Lower leg skin (tissue), 3 donors: ENCODE data around the gene SGIP1.

Experiments used
- POLR2A ChIP-seq, 2 donors: fragments of 450-650 bp; IDR thresholded peaks; one replicate each; pipeline ENCODE4 v1.6.1; 2016 to 2017; ENCODE audit warnings: antibody characterized with exemption in 2 of 2, mild to moderate bottlenecking in 1 of 2, moderate library complexity in 1 of 2
- TF ChIP-seq, protein P1 (sequence below), 3 donors: fragments of 450-650 bp; IDR thresholded peaks; one replicate each; pipeline ENCODE4 v1.5.1; 2016; ENCODE audit warnings: antibody characterized with exemption in 3 of 3, mild to moderate bottlenecking in 3 of 3, moderate library complexity in 2 of 3

DNA sequence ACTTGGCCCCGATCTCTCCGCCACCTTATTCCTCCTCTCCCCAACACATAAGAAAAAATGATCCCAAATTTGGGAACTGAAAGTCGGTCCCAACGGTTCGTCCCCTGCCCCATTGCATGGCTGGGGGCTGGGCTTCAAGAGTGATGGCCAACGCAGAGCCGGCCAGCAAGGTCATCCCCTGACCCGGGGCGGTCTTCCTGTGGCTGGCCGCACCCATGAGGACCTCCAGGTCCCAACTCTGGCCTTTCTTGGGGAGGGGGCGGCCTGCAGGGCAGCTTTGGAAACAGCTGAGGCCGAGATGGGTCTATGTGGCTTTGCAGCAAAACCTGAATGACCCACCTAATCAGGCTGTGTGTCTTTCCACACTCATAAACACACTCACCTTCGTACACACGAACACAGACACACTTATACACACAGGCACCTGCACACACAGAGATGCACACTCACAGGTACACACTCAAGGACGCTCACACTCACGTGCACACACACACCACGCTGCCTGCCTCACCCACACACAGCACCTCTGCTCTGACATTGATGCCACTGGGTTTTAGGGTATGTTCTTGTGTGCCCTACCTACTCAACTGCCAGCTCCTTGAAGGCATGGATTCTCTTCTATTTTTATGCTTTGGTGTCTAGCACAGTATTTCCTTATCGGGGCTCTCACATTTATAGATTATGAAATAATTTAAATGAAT is 218.9 kb downstream of the SGIP1 start:
- no peak for TF ChIP-seq POLR2A (IDR thresholded peaks at IDR 0.05)
- TF ChIP-seq, protein P1, sequence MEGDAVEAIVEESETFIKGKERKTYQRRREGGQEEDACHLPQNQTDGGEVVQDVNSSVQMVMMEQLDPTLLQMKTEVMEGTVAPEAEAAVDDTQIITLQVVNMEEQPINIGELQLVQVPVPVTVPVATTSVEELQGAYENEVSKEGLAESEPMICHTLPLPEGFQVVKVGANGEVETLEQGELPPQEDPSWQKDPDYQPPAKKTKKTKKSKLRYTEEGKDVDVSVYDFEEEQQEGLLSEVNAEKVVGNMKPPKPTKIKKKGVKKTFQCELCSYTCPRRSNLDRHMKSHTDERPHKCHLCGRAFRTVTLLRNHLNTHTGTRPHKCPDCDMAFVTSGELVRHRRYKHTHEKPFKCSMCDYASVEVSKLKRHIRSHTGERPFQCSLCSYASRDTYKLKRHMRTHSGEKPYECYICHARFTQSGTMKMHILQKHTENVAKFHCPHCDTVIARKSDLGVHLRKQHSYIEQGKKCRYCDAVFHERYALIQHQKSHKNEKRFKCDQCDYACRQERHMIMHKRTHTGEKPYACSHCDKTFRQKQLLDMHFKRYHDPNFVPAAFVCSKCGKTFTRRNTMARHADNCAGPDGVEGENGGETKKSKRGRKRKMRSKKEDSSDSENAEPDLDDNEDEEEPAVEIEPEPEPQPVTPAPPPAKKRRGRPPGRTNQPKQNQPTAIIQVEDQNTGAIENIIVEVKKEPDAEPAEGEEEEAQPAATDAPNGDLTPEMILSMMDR (IDR thresholded peaks at IDR 0.05) = no peak
